Measurements from ENCODE around the gene TIMP3. TPM values are rescaled to one million over a fixed set of nuclear protein-coding genes. Genes with fewer than 3 reads are reported as not detected.
A peak's percentile ranks its signal among the peaks of the same experiment; 100 is the strongest.
"Not testable (repeated sequence)": the region's sequence is repeated elsewhere in the genome, so short reads cannot be mapped to it uniquely, and the experiment has no call there.

The TIMP3 gene
- total and polyA plus RNA-seq, 10 donors: 19.7 to 689 (median 367) TPM

GRCh38 chr22:32753591-32753990, 47.9 kb upstream of the TIMP3 start:
- Histone ChIP-seq H3K27ac (no peak overlapping the region), H3K9me3 (no peaks in the 10 kb centered on the region), H3K4me3 (no peak overlapping the region), H3K27me3 (replicated peaks in 1 of 7) (no peaks in the 10 kb centered on the region), H3K4me1 (peaks cover 0 to 9% (median 0%) of the 10 kb centered on the region in 6 donors), H3K36me3 (no peaks in the 10 kb centered on the region)
- TF ChIP-seq POLR2AphosphoS5 (IDR thresholded peaks at IDR 0.05): no peak
- TF ChIP-seq POLR2A (IDR thresholded peaks at IDR 0.05): no peak
- TF ChIP-seq CTCF (IDR thresholded peaks at IDR 0.05 in 8 of 11, conservative IDR thresholded peaks at IDR 0.05 in 3 of 11): no peak
- intact Hi-C loops (cut with DNase I; ENCODE audit: low total_unique reads): no loop called here
- DNase-seq: no peak
- WGBS, 5 donors: 89 to 96% (median 92%) methylated on average over 6 of the region's 6 CpGs

GRCh38 chr22:32754413-32755041, 47.0 kb upstream of the TIMP3 start:
- TF ChIP-seq CTCF (IDR thresholded peaks at IDR 0.05 in 8 of 11, conservative IDR thresholded peaks at IDR 0.05 in 3 of 11) (no peak), POLR2AphosphoS5 (IDR thresholded peaks at IDR 0.05) (peak in 1 of 3 donors; percentile 28)
- Histone ChIP-seq H3K9me3 (no peaks in the 10 kb centered on the region), H3K27ac (peak overlapping the region in 2 of 8 donors; percentile 39 to 43), H3K4me1 (peaks cover 0 to 9% (median 0%) of the 10 kb centered on the region in 6 donors), H3K27me3 (replicated peaks in 1 of 7) (no peaks in the 10 kb centered on the region), H3K36me3 (no peaks in the 10 kb centered on the region), H3K4me3 (no peak overlapping the region)
- WGBS, 5 donors: 60 to 73% (median 62%) methylated on average over 6 of the region's 6 CpGs
- intact Hi-C loops (cut with DNase I; ENCODE audit: low total_unique reads): no loop called here
- DNase-seq: no peak

GRCh38 chr22:32757086-32757762, 44.3 kb upstream of the TIMP3 start:
- 66 to 92% (median 91%) methylated on average over 10 to 14 of the region's 14 CpGs for WGBS, 5 donors
- H3K36me3 ChIP-seq; H3K9me3 ChIP-seq; intact Hi-C loops (cut with DNase I; ENCODE audit: low total_unique reads); DNase-seq; H3K27ac ChIP-seq; H3K4me3 ChIP-seq: not testable (repeated sequence)
- H3K4me1 ChIP-seq: peaks cover 0 to 28% (median 9%) of the 10 kb centered on the region in 6 donors
- peaks cover 0 to 19% (median 0%) of the 10 kb centered on the region in 7 donors for H3K27me3 ChIP-seq (replicated peaks in 1 of 7)

GRCh38 chr22:32758866-32759385, 42.6 kb upstream of the TIMP3 start:
- no peak overlapping the region for H3K27ac ChIP-seq
- H3K9me3 ChIP-seq: no peaks in the 10 kb centered on the region
- H3K27me3 ChIP-seq (replicated peaks in 1 of 7): peaks cover 0 to 23% (median 0%) of the 10 kb centered on the region in 7 donors
- WGBS, 5 donors: 89 to 96% (median 91%) methylated on average over 3 of the region's 3 CpGs
- peaks cover 0 to 29% (median 9%) of the 10 kb centered on the region in 6 donors for H3K4me1 ChIP-seq
- no peak for DNase-seq
- no peaks in the 10 kb centered on the region for H3K36me3 ChIP-seq
- H3K4me3 ChIP-seq: no peak overlapping the region
- TF ChIP-seq POLR2AphosphoS5 (IDR thresholded peaks at IDR 0.05) (no peak), CTCF (IDR thresholded peaks at IDR 0.05 in 8 of 11, conservative IDR thresholded peaks at IDR 0.05 in 3 of 11) (no peak), POLR2A (IDR thresholded peaks at IDR 0.05) (no peak)
- intact Hi-C loops (cut with DNase I; ENCODE audit: low total_unique reads): no loop called here

Measured in spleen (tissue), 11 donors.